Mucosa of stomach (tissue), 1 donor: Measurements from ENCODE around the gene SMIM44.
"Not testable (repeated sequence)": the region's sequence is repeated elsewhere in the genome, so short reads cannot be mapped to it uniquely, and the experiment has no call there.

Experiments used
- H3K27me3 ChIP-seq: one replicate; pipeline ENCODE4 v1.7.0; 2013; ENCODE audit warnings: mild to moderate bottlenecking, low read length; ENCODE audit not compliant: control insufficient read depth, insufficient read depth
- H3K36me3 ChIP-seq: one replicate; pipeline ENCODE4 v1.7.0; 2013; ENCODE audit warnings: low read length; ENCODE audit not compliant: control insufficient read depth, insufficient read depth
- H3K4me1 ChIP-seq: one replicate; pipeline ENCODE4 v1.7.0; 2013; ENCODE audit warnings: mild to moderate bottlenecking, low read length; ENCODE audit not compliant: control insufficient read depth, insufficient read depth
- H3K4me3 ChIP-seq: one replicate; pipeline ENCODE4 v1.7.0; 2013; ENCODE audit warnings: low read length
- H3K9ac ChIP-seq: one replicate; pipeline ENCODE4 v1.7.0; 2013; ENCODE audit warnings: mild to moderate bottlenecking, low read length, moderate library complexity
- H3K9me3 ChIP-seq: one replicate; pipeline ENCODE4 v1.7.0; 2013; ENCODE audit warnings: mild to moderate bottlenecking, low read length, moderate library complexity; ENCODE audit not compliant: control insufficient read depth
- donor health status: Pancreatic carcinoma.

The SMIM44 gene

GRCh38 chr19:3455393-3455955, 27.8 kb downstream of the SMIM44 start:
- Histone ChIP-seq H3K36me3 (peaks cover 23% of the 10 kb centered on the region), H3K9ac (no peak overlapping the region), H3K4me1 (peaks cover 14% of the 10 kb centered on the region), H3K4me3 (no peak overlapping the region), H3K9me3 (no peaks in the 10 kb centered on the region), H3K27me3 (no peaks in the 10 kb centered on the region)

GRCh38 chr19:3454656-3455392, 28.4 kb downstream of the SMIM44 start:
- Histone ChIP-seq H3K36me3 (peaks cover 23% of the 10 kb centered on the region), H3K4me3 (no peak overlapping the region)

GRCh38 chr19:3453840-3454239, 29.4 kb downstream of the SMIM44 start:
- peaks cover 28% of the 10 kb centered on the region for H3K36me3 ChIP-seq
- peaks cover 5% of the 10 kb centered on the region for H3K4me1 ChIP-seq
- H3K9me3 ChIP-seq, result no peaks in the 10 kb centered on the region
- H3K4me3 ChIP-seq, result no peak overlapping the region
- H3K27me3 ChIP-seq, result no peaks in the 10 kb centered on the region
- H3K9ac ChIP-seq, result no peak overlapping the region

More at GRCh38 chr19:3454656-3455392, 28.4 kb downstream of the SMIM44 start:
- peaks cover 12% of the 10 kb centered on the region for H3K4me1 ChIP-seq
- H3K9ac ChIP-seq, result no peak overlapping the region
- no peaks in the 10 kb centered on the region for H3K27me3 ChIP-seq
- H3K9me3 ChIP-seq, result no peaks in the 10 kb centered on the region

- H3K4me1 ChIP-seq, H3K9ac ChIP-seq, H3K9me3 ChIP-seq, H3K27me3 ChIP-seq, H3K4me3 ChIP-seq: not testable (repeated sequence)
- peaks cover 28% of the 10 kb centered on the region for H3K36me3 ChIP-seq
Observed at GRCh38 chr19:3452942-3453214, 30.4 kb downstream of the SMIM44 start.

- H3K4me1 ChIP-seq, result no peaks in the 10 kb centered on the region
- no peaks in the 10 kb centered on the region for H3K27me3 ChIP-seq
- H3K4me3 ChIP-seq, result no peak overlapping the region
- no peak overlapping the region for H3K9ac ChIP-seq
- no peaks in the 10 kb centered on the region for H3K9me3 ChIP-seq
- H3K36me3 ChIP-seq, result peaks cover 28% of the 10 kb centered on the region
Observed at GRCh38 chr19:3452171-3452941, 30.9 kb downstream of the SMIM44 start.

- Histone ChIP-seq H3K9me3 (no peaks in the 10 kb centered on the region), H3K27me3 (no peaks in the 10 kb centered on the region), H3K9ac (no peak overlapping the region), H3K4me3 (no peak overlapping the region), H3K4me1 (no peaks in the 10 kb centered on the region), H3K36me3 (peaks cover 28% of the 10 kb centered on the region)
Observed at GRCh38 chr19:3451451-3451866, 31.8 kb downstream of the SMIM44 start.

- H3K27me3 ChIP-seq, result no peaks in the 10 kb centered on the region
- H3K4me1 ChIP-seq, result no peaks in the 10 kb centered on the region
- no peaks in the 10 kb centered on the region for H3K9me3 ChIP-seq
- no peak overlapping the region for H3K9ac ChIP-seq
- H3K36me3 ChIP-seq, result peaks cover 26% of the 10 kb centered on the region
- H3K4me3 ChIP-seq, result no peak overlapping the region
Observed at GRCh38 chr19:3450796-3451411, 32.3 kb downstream of the SMIM44 start.

GRCh38 chr19:3448616-3449334, 34.5 kb downstream of the SMIM44 start:
- no peak overlapping the region for H3K4me3 ChIP-seq
- H3K9me3 ChIP-seq, result no peaks in the 10 kb centered on the region
- peaks cover 18% of the 10 kb centered on the region for H3K36me3 ChIP-seq
- H3K9ac ChIP-seq, result no peak overlapping the region
- H3K27me3 ChIP-seq, result no peaks in the 10 kb centered on the region
- H3K4me1 ChIP-seq, result peaks cover 8% of the 10 kb centered on the region

GRCh38 chr19:3446657-3447056, 36.6 kb downstream of the SMIM44 start:
- H3K36me3 ChIP-seq, result peaks cover 13% of the 10 kb centered on the region
- H3K4me3 ChIP-seq, H3K9ac ChIP-seq, H3K4me1 ChIP-seq, H3K27me3 ChIP-seq, H3K9me3 ChIP-seq: not testable (repeated sequence)

- Histone ChIP-seq H3K4me1 (peaks cover 8% of the 10 kb centered on the region), H3K9me3 (no peaks in the 10 kb centered on the region), H3K36me3 (peaks cover 13% of the 10 kb centered on the region), H3K4me3 (no peak overlapping the region), H3K9ac (no peak overlapping the region), H3K27me3 (no peaks in the 10 kb centered on the region)
Observed at GRCh38 chr19:3444695-3445234, 38.5 kb downstream of the SMIM44 start.

GRCh38 chr19:3443840-3444694, 39.2 kb downstream of the SMIM44 start:
- H3K4me1 ChIP-seq, result peaks cover 8% of the 10 kb centered on the region

More at GRCh38 chr19:3443840-3444694, 39.2 kb downstream of the SMIM44 start:
- no peaks in the 10 kb centered on the region for H3K9me3 ChIP-seq
- H3K27me3 ChIP-seq, result no peaks in the 10 kb centered on the region
- H3K9ac ChIP-seq, result no peak overlapping the region
- no peak overlapping the region for H3K4me3 ChIP-seq
- H3K36me3 ChIP-seq, result peaks cover 10% of the 10 kb centered on the region
